Activated naive CD4-positive, alpha-beta T cell treated with anti-CD3 and anti-CD28 coated beads, Interleukin-2, amount 50 U/mL, for 24 hours (primary cell): ENCODE measurements around the gene SPDEF.

ENCODE experiments used
- H3K27ac Mint-ChIP-seq: one replicate; pipeline ENCODE4 v1.8.0; 2021; ENCODE audit warnings: mild to moderate bottlenecking, mixed read lengths
- H3K27me3 Mint-ChIP-seq: one replicate; pipeline ENCODE4 v1.8.0; 2021; ENCODE audit warnings: mixed read lengths
- H3K36me3 Mint-ChIP-seq: one replicate; pipeline ENCODE4 v1.8.0; 2021; ENCODE audit warnings: mixed read lengths
- H3K4me1 Mint-ChIP-seq: one replicate; pipeline ENCODE4 v1.8.0; 2021; ENCODE audit warnings: mixed read lengths
- H3K4me3 Mint-ChIP-seq: one replicate; pipeline ENCODE4 v1.8.0; 2021; ENCODE audit warnings: mild to moderate bottlenecking, mixed read lengths
- H3K9me3 Mint-ChIP-seq: one replicate; pipeline ENCODE4 v1.8.0; 2021; ENCODE audit warnings: mixed read lengths

The SPDEF gene

DNA sequence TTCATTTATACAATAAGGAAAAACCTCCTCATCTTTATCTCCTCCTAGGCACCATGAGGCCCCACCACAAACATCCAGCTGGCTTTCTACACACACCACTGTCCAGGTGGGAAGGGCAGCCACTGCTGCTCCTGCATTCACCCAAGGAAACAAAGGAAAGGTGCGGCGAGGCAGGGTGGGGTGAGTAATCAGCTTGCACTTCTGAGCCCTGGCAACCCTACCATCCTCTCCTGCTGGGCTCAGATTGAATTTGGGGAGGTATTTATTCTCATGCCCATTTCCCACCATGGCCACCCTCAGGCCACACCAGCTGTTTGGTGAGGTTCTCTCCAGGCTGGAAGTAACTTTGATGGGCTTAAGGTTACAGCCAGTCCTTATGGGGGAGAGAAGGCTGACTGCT is 31.2 kb upstream of the SPDEF start:
- Mint-ChIP-seq H3K9me3 (no peaks in the 10 kb centered on the region), H3K36me3 (peaks cover 1% of the 10 kb centered on the region), H3K27me3 (no peaks in the 10 kb centered on the region), H3K4me1 (peaks cover 18% of the 10 kb centered on the region), H3K27ac (no peak overlapping the region), H3K4me3 (no peak overlapping the region)

GRCh38 chr6:34586327-34587040 is 30.4 kb upstream of the SPDEF start:
- H3K27ac Mint-ChIP-seq, result no peak overlapping the region
- H3K36me3 Mint-ChIP-seq, result peaks cover 1% of the 10 kb centered on the region
- no peak overlapping the region for H3K4me3 Mint-ChIP-seq
- H3K27me3 Mint-ChIP-seq, result no peaks in the 10 kb centered on the region
- no peaks in the 10 kb centered on the region for H3K9me3 Mint-ChIP-seq
- H3K4me1 Mint-ChIP-seq, result peaks cover 10% of the 10 kb centered on the region

- peaks cover 10% of the 10 kb centered on the region for H3K4me1 Mint-ChIP-seq
- no peak overlapping the region for H3K4me3 Mint-ChIP-seq
- H3K27ac Mint-ChIP-seq, result no peak overlapping the region
- peaks cover 1% of the 10 kb centered on the region for H3K36me3 Mint-ChIP-seq
- H3K27me3 Mint-ChIP-seq, result no peaks in the 10 kb centered on the region
- no peaks in the 10 kb centered on the region for H3K9me3 Mint-ChIP-seq
These were observed 29.5 kb upstream of the SPDEF start for GRCh38 chr6:34585512-34586061.

DNA sequence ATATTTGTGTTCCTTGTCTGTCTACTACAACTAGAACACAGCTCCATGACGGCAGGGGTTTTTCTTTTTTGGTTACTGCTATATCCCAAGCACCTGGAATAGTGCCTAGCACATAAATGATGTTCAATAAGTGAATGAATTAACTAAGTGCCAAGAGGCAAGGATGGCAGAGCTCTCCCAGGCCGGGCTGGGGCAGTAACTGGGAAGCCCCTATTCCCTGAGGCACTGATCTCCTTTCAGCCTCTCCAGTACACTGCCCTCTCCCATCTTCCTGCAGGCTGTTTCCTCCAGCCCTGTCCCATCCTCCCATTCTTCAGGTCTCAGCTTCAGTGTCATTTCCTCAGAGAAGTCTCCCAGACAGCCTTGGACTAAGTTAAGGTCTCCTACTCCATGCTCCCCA is 29.0 kb upstream of the SPDEF start:
- Mint-ChIP-seq H3K36me3 (peaks cover 1% of the 10 kb centered on the region), H3K4me1 (peaks cover 10% of the 10 kb centered on the region), H3K27ac (no peak overlapping the region), H3K9me3 (no peaks in the 10 kb centered on the region), H3K4me3 (no peak overlapping the region), H3K27me3 (no peaks in the 10 kb centered on the region)

- Mint-ChIP-seq H3K27ac (no peak overlapping the region), H3K36me3 (peaks cover under 1% of the 10 kb centered on the region), H3K9me3 (no peaks in the 10 kb centered on the region), H3K4me3 (no peak overlapping the region), H3K27me3 (no peaks in the 10 kb centered on the region), H3K4me1 (peaks cover 10% of the 10 kb centered on the region)
These were observed 28.6 kb upstream of the SPDEF start for GRCh38 chr6:34584694-34585093.

GRCh38 chr6:34583861-34584604 is 27.9 kb upstream of the SPDEF start:
- Mint-ChIP-seq H3K4me3 (no peak overlapping the region), H3K36me3 (no peaks in the 10 kb centered on the region), H3K27ac (no peak overlapping the region), H3K27me3 (no peaks in the 10 kb centered on the region), H3K4me1 (peaks cover 5% of the 10 kb centered on the region), H3K9me3 (no peaks in the 10 kb centered on the region)

DNA sequence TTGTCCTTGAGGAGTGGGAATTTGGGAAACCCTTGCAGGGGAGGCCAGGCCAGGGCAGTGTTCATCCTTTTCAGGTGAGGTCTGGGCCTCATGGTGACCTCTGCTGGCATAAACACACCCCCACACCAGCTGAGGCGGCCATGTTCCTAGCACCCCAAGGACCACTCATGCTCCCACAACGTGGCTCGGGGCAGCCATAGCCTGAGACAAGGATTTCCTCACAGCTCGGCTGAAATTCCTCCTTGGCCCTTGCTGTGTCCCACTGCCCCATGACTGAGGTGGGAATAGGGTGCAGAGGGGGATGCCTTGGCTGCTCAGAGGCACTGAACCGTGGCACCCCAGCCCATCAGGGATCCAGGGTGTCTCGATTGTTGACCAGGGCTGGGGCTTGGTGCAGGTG is 27.3 kb upstream of the SPDEF start:
- Mint-ChIP-seq H3K36me3 (no peaks in the 10 kb centered on the region), H3K27me3 (no peaks in the 10 kb centered on the region), H3K4me3 (no peak overlapping the region), H3K27ac (no peak overlapping the region), H3K9me3 (no peaks in the 10 kb centered on the region), H3K4me1 (peaks cover 5% of the 10 kb centered on the region)

GRCh38 chr6:34581561-34581920 is 25.4 kb upstream of the SPDEF start:
- Mint-ChIP-seq H3K4me3 (no peak overlapping the region), H3K36me3 (no peaks in the 10 kb centered on the region), H3K27ac (no peak overlapping the region), H3K4me1 (peaks cover 5% of the 10 kb centered on the region), H3K9me3 (no peaks in the 10 kb centered on the region), H3K27me3 (no peaks in the 10 kb centered on the region)

DNA sequence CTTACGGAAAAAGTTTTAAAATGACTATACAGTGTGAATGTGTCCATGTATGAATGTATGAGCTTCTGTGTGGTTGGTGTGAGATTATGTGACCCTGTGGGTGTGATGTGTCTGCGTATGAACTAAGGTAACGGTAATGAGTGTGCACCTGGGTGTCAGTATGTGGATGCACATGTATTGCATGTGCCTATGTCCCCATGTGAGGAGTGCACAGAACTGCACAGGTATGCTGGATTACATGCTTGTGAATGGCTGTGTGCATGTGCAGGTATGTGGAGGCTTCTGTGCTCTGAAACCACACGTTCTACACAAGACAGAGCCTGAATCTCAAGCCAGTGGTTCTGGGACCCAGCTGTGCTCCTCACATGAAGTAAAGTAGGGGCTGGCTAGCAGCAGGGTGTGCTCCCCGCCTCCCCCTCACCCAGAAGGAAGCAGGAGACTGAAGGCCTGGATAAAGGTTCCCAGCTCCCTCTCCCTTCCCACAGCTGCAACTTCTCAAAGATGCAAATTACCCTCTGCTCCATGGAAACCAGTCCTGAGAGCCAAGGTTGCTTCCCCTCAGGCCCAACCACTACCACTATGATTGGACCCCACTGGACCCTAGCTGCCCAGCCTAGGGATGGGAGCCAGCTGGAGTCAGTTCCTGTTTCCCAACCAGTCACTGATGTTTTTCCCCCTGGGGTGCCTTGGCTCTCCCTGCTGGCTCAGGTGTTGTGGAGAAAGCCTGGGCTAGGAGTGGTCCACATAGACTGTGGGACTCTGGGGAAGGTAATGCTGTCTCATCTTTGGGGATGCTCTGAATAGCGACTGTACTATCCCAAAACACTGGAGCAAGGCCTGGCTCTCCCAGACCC is 24.8 kb upstream of the SPDEF start:
- no peak overlapping the region for H3K27ac Mint-ChIP-seq
- no peaks in the 10 kb centered on the region for H3K9me3 Mint-ChIP-seq
- no peak overlapping the region for H3K4me3 Mint-ChIP-seq
- no peaks in the 10 kb centered on the region for H3K36me3 Mint-ChIP-seq
- peaks cover 5% of the 10 kb centered on the region for H3K4me1 Mint-ChIP-seq
- no peaks in the 10 kb centered on the region for H3K27me3 Mint-ChIP-seq

DNA sequence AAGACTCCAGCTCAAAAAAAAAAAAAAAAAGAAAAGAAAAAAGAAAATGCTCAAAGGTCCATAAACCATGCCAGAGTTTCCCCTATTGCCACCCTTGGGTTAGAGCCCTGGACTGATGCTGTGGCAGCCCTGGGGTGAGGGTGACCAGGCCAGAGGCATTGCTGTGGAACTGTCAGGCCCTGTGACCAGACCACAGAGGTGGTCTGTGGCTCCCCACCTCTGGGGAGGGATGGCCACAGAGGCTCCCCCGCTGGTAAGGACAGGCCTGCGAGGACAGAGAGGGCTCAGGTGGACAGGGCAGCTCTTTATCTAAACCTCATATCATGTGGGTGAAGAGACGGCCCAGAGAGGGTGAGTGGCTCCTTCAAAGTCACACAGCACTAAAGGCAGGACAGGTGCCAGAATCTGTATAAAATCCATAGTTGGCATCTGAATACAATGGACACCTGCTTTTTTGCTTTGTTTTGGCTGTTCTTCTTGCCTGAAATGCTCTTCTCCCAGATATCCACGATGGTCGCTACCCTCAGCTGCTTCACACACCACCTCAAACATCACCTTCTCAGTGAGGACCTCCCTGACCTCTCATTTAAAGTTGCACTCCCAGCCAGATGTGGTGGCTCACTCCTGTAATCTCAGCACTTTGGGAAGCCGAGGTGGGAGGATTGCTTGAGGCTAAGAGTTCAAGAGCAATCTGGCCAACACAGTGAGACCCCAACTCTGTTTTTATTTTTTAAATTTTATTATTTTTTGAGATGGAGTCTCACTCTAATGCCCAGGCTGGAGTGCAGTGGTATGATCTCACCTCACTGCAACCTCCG is 22.5 kb upstream of the SPDEF start:
- Mint-ChIP-seq H3K27ac (no peak overlapping the region), H3K4me1 (no peaks in the 10 kb centered on the region), H3K4me3 (no peak overlapping the region), H3K27me3 (no peaks in the 10 kb centered on the region), H3K36me3 (no peaks in the 10 kb centered on the region), H3K9me3 (no peaks in the 10 kb centered on the region)

GRCh38 chr6:34576286-34576955 is 20.3 kb upstream of the SPDEF start:
- no peaks in the 10 kb centered on the region for H3K36me3 Mint-ChIP-seq
- H3K4me1 Mint-ChIP-seq, result no peaks in the 10 kb centered on the region
- H3K27ac Mint-ChIP-seq, result no peak overlapping the region
- H3K4me3 Mint-ChIP-seq, result no peak overlapping the region
- H3K27me3 Mint-ChIP-seq, result no peaks in the 10 kb centered on the region
- no peaks in the 10 kb centered on the region for H3K9me3 Mint-ChIP-seq

GRCh38 chr6:34575326-34575725 is 19.2 kb upstream of the SPDEF start:
- Mint-ChIP-seq H3K27ac (no peak overlapping the region), H3K4me1 (no peaks in the 10 kb centered on the region), H3K36me3 (no peaks in the 10 kb centered on the region), H3K27me3 (no peaks in the 10 kb centered on the region), H3K9me3 (no peaks in the 10 kb centered on the region), H3K4me3 (no peak overlapping the region)

DNA sequence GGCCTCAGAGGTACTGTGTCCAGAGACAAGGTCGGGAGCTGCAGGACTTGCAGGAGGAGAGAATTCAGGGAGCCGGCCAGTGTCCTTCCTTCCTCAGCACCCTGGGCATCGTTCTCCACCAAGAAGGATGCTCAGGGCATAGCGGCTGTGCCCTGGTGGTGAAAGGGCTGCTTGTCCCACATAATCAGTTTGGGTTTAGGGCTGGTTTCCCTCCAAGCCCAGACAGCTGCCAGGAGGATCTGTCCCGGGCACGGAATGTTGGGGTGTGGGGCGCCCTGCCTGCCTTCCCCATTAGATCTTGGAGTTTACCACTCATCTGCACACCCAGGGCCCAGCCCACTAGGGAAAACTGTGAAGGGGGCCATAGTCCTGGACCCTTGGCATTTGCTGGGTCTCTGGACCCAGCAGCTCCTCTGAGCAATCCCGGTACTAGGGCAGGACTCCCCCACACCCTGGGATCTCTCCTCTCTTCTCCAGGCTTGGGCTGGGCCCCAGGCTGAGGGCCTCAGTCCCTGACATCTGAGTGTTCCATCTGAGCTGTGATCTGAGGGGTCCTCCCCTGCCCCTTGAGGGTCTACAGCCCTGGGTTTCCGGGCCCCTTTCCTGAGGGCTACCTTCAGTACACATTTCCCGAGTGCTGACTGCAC is 18.6 kb upstream of the SPDEF start:
- H3K9me3 Mint-ChIP-seq, result no peaks in the 10 kb centered on the region
- no peak overlapping the region for H3K4me3 Mint-ChIP-seq
- no peaks in the 10 kb centered on the region for H3K36me3 Mint-ChIP-seq
- no peak overlapping the region for H3K27ac Mint-ChIP-seq
- no peaks in the 10 kb centered on the region for H3K27me3 Mint-ChIP-seq
- H3K4me1 Mint-ChIP-seq, result no peaks in the 10 kb centered on the region

GRCh38 chr6:34573567-34574183 is 17.5 kb upstream of the SPDEF start:
- Mint-ChIP-seq H3K9me3 (no peaks in the 10 kb centered on the region), H3K4me3 (no peak overlapping the region), H3K27ac (peak overlapping the region; percentile 8), H3K27me3 (no peaks in the 10 kb centered on the region), H3K4me1 (no peaks in the 10 kb centered on the region), H3K36me3 (no peaks in the 10 kb centered on the region)
